T-helper 17 cell (primary cell): ENCODE data around the gene DNAJC17. TPM values are rescaled to one million over a fixed set of nuclear protein-coding genes. Genes with fewer than 3 reads are reported as not detected.

Experiments
- ATAC-seq: fragments of 150-1000 bp; cut with Tn5 transposase; 2 replicates; pipeline ENCODE4 v1.10.0; 2021; ENCODE audit warnings: mild to moderate bottlenecking, moderate library complexity
- DNase-seq, 3 donors: peaks; one replicate each; pipeline versions ENCODE4 v3.0.0 to v3.0.0-alpha.2; 2020 to 2021
- H3K9me3 ChIP-seq: one replicate; pipeline ENCODE4 v1.7.0; 2013; ENCODE audit warnings: low read length, mild to moderate bottlenecking; ENCODE audit not compliant: control insufficient read depth, poor library complexity, severe bottlenecking
- H3K27ac Mint-ChIP-seq: one replicate; pipeline ENCODE4 v1.8.0; 2022; ENCODE audit warnings: mild to moderate bottlenecking, moderate library complexity, mixed read lengths
- H3K27me3 Mint-ChIP-seq: one replicate; pipeline ENCODE4 v1.8.0; 2022; ENCODE audit warnings: mixed read lengths
- H3K36me3 Mint-ChIP-seq: one replicate; pipeline ENCODE4 v1.8.0; 2022; ENCODE audit warnings: low read depth, mixed read lengths
- H3K4me1 Mint-ChIP-seq: one replicate; pipeline ENCODE4 v1.8.0; 2022; ENCODE audit warnings: mild to moderate bottlenecking, mixed read lengths
- H3K4me3 Mint-ChIP-seq: one replicate; pipeline ENCODE4 v1.8.0; 2022; ENCODE audit warnings: mild to moderate bottlenecking, moderate library complexity, mixed read lengths
- total RNA-seq, 4 donors: library from RNA in 2 of 4; stranded (reverse) in 2 of 4; gene quantifications; one replicate each; pipeline ENCODE4 v1.2.3 and lab custom pipeline; 2022 to 2026

The DNAJC17 gene
- total RNA-seq, 2 donors from 2014 or later, result 24.1 to 27.7 TPM

DNA sequence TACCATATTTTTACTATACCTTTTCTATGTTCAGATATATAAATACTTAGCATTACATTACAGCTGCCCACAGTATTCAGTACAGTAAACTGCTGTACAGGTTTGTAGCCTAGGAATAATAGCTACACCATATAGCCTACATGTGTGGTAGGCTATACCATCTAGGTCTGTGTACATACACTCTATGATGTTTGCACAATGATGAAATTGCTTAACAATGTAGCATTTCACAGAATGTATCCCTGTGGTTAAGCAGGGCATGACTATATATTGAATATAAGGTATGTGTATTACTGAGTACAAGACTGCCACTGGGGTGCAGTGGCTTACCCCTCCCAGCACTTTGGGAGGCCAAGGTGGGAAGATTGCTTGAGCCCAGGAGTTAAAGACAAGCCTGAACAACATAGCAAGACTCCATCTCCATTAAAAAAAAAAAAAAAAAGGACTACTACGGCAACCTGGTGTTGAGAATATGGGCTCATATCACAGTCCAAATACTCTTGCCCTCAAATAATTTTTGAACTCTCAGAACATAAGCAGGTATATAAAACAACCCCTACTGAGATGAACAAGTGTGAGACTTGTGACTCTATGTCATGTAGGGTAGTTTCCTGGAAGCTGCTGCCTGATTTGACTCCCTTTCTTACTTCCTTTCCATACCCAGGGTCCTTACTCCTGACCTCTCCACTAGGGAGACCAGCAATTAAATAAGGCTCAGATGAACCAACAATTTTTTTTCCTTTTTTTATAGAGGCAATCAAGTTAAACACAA is 16.5 kb upstream of the DNAJC17 start:
- ATAC-seq (no peak), DNase-seq (no peak)
- H3K36me3 Mint-ChIP-seq, result no peaks in the 10 kb centered on the region
- H3K9me3 ChIP-seq, result no peaks in the 10 kb centered on the region
- H3K4me1 Mint-ChIP-seq, result no peaks in the 10 kb centered on the region
- no peak overlapping the region for H3K4me3 Mint-ChIP-seq
- H3K27me3 Mint-ChIP-seq, result peaks cover 4% of the 10 kb centered on the region
- H3K27ac Mint-ChIP-seq, result no peak overlapping the region

DNA sequence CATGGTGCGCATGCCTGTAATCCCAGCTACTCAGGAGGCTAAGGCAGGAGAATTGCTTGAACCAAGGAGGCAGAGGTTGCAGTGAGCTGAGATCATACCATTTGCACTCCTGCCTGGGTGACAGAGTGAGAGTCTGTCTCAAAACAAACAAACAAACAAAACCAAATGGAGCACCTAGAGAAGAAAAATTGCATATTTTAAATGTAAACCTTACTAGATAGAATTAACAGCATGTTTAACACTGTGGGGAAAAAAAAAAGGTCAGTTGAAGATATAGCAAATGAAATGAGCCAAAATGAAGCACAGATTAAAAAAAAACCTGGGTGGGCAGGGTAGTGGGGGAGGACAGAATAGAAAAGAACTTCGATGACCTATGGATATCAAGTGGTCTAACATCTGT is 13.9 kb upstream of the DNAJC17 start:
- H3K9me3 ChIP-seq, result no peaks in the 10 kb centered on the region
- Mint-ChIP-seq H3K4me3 (no peak overlapping the region), H3K4me1 (no peaks in the 10 kb centered on the region), H3K27me3 (no peaks in the 10 kb centered on the region), H3K36me3 (no peaks in the 10 kb centered on the region), H3K27ac (no peak overlapping the region)
- ATAC-seq (no peak), DNase-seq (no peak)

DNA sequence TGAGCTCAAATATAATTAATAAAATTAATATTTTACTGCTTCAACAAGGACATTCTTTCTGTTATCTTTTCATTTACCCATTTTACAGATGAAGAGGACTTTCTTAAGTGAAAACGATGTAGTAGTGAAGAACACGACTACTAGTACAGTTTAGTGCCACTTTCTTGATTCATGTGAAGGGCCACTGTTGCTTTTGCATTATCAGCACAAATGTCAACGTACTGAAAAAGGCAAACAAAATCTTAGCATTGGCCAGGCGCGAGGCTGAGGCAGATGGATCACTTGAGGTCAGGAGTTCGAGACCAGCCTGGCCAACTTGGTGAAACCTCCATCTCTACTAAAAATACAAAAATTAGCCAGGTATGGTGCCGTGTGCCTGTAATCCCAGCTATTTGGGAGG is 11.8 kb upstream of the DNAJC17 start:
- Mint-ChIP-seq H3K4me1 (no peaks in the 10 kb centered on the region), H3K4me3 (no peak overlapping the region), H3K36me3 (peaks cover 6% of the 10 kb centered on the region), H3K27ac (no peak overlapping the region), H3K27me3 (no peaks in the 10 kb centered on the region)
- no peaks in the 10 kb centered on the region for H3K9me3 ChIP-seq
- DNase-seq, result no peak
- no peak for ATAC-seq

DNA sequence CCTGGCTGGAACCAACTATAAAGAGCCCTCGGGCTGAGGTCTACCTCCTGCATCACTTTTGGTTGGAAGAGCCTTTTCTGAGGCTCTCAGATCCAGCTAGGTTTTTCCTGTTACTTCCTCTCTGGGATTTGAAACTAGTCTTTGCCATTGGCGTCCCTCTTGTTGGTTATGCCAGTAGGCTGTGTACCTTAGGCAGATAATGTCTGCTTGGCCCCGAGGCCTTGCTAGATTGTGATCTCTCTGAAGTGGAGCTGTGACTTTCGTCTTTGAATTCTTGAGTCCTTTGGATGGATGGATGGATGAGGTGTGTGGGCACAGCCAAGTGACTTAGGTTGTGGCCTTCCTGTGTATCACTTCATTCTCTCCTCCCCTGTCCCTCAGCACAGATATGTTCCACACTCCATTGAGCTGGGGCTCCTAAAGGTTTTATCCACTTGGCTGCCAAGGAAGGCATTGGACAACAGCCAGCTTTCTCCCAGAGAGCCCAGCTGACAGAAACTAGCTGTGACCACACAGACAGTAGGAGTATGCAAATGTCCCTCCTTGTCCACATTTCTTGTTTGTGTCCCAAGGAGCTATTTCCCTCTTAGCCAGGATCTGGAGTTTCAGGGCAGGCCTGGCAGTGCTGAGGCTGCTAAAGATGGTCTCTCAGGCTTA is 7.9 kb upstream of the DNAJC17 start:
- Mint-ChIP-seq H3K4me1 (no peaks in the 10 kb centered on the region), H3K4me3 (peak overlapping the region; percentile 5), H3K27me3 (no peaks in the 10 kb centered on the region), H3K36me3 (peaks cover 6% of the 10 kb centered on the region), H3K27ac (no peak overlapping the region)
- H3K9me3 ChIP-seq, result no peaks in the 10 kb centered on the region
- DNase-seq (no peak), ATAC-seq (no peak)

DNA sequence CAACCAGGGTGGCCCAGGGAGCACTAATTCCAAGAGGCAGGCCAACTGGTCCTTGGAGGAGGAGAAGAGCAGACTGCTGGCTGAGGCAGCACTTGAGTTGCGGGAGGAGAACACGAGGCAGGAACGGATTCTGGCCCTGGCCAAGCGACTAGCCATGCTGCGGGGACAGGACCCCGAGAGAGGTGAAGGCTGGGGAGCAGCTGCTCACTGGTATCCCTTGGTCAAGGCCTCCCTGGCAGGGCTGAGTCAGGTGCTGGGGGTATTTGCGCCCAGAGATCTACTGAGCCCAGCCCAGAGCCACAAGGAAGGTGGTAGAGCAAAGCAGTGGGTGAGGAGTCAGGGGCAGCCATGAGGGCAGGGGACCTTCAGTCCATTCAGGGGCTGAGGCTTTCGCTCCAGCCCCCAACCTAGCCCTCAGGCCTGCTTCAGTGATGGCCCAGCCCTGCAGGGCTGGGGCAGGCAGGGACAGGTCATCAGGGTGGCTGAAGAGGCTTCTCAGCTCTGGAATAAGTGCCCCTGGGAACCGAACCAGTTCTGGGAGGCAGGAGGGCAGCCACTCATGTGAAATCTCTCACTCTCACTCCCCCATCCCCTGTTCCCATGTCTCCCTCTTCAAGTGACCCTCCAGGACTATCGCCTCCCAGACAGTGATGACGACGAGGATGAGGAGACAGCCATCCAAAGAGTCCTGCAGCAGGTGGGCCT is 5.6 kb upstream of the DNAJC17 start:
- ATAC-seq, result no peak
- Mint-ChIP-seq H3K36me3 (peaks cover 6% of the 10 kb centered on the region), H3K4me1 (peaks cover 3% of the 10 kb centered on the region), H3K27ac (no peak overlapping the region), H3K27me3 (no peaks in the 10 kb centered on the region), H3K4me3 (no peak overlapping the region)
- H3K9me3 ChIP-seq, result no peaks in the 10 kb centered on the region
- DNase-seq, result no peak

DNA sequence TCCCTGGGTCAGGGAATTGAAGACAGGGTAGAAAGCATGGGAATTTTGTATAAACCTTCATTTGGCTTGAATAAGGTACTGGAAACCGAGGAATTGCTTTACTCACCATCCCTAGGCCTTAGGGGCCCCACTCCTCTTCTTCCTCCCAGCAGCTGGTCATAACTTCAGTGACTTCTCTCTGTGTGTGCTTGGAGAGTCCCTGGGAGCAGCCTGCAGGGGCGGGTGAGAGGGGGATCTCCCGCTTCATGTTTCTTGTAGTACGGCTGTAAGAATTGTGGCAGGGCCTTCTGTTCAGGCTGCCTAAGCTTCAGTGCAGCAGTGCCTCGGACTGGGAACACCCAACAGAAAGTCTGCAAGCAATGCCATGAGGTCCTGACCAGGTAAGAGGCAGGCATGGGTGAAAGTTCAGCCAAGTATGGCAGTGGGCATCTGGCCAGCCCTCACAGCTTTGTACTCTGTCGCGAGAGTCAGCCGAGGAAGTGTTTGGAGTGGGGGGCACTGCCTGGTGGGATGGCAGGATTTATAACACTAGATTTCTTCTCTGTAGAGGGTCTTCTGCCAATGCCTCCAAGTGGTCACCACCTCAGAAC is 1.7 kb upstream of the DNAJC17 start:
- no peaks in the 10 kb centered on the region for H3K36me3 Mint-ChIP-seq
- ATAC-seq (no peak), DNase-seq (no peak)
- no peaks in the 10 kb centered on the region for H3K9me3 ChIP-seq
- H3K27me3 Mint-ChIP-seq, result no peaks in the 10 kb centered on the region
- peaks cover 11% of the 10 kb centered on the region for H3K4me1 Mint-ChIP-seq
- H3K4me3 Mint-ChIP-seq, result peak overlapping the region; percentile 99
- H3K27ac Mint-ChIP-seq, result no peak overlapping the region

DNA sequence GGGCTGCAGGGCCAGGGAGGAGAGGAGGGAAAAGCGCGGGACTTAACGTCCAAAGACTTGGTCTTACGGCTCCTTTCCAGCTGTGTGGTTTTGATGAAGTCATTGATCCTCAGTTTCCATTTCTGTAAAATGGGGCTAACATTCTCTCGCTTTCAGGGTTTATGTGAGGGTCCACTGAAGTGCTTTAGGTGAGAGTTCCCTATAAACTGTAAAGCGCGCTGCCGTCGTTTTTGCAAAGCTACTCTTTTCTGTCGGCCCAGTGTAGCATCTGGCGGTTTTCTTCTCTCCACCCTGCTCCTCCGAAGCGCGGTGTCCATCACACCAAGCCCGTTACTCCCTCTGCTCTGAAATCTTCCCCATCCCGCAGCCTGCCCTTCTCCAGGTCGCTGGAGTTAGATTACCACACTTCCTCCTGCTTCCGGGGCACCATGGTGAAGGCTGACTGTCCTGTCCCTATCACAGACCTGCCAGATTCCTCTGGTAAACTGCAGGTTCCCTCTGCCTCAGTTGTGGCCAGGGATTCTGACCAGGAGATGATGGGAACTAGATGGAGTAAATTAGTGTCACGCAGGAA is 702 bp upstream of the DNAJC17 start:
- ATAC-seq (no peak), DNase-seq (no peak)
- H3K9me3 ChIP-seq, result no peaks in the 10 kb centered on the region
- peak overlapping the region; percentile 99 for H3K4me3 Mint-ChIP-seq
- peak overlapping the region; percentile 95 for H3K27ac Mint-ChIP-seq
- H3K36me3 Mint-ChIP-seq, result no peaks in the 10 kb centered on the region
- H3K4me1 Mint-ChIP-seq, result peaks cover 17% of the 10 kb centered on the region
- H3K27me3 Mint-ChIP-seq, result no peaks in the 10 kb centered on the region

DNA sequence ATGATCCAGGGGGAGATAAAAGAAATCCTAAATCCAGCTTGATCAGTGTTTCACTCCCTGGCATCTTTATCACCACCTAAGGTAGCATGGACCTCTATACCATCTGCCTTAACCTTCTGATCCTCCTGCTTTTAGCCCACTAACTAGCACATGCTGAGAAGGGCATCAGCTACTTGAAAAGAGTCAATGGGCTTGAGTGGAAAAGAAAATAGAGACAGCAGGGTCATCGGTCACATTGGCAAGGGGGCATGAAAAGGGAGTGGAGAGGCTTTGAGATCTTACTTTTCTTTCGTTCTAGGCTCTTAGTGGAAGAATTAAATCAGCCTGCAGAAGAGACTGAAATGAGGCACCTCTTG is 623 bp downstream of the DNAJC17 start:
- peaks cover 23% of the 10 kb centered on the region for H3K4me1 Mint-ChIP-seq
- no peak for DNase-seq
- no peak for ATAC-seq
- no peaks in the 10 kb centered on the region for H3K27me3 Mint-ChIP-seq
- H3K9me3 ChIP-seq, result no peaks in the 10 kb centered on the region
- H3K27ac Mint-ChIP-seq, result peak overlapping the region; percentile 95
- H3K36me3 Mint-ChIP-seq, result peaks cover 3% of the 10 kb centered on the region
- H3K4me3 Mint-ChIP-seq, result peak overlapping the region; percentile 99

DNA sequence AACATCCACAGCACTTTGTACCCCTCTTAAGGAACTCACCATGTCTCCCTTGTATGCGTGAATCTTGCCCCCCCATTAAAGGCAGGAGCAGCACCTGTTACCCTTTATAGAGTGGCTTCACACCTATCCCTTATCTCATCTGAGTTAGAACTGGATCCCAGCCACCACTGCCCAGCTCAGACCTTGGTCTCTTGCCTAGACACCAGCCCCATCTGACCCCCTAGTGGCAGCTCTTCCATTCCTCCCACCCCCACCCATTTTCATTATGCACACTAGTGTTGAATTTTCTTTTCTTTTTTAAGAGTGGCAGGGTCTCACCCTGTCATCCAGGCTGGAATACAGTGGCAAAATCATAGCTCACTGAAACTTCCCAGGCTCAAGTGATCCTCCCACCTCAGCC is 3.6 kb downstream of the DNAJC17 start:
- Mint-ChIP-seq H3K4me1 (peaks cover 27% of the 10 kb centered on the region), H3K4me3 (no peak overlapping the region), H3K27ac (no peak overlapping the region), H3K36me3 (peaks cover 3% of the 10 kb centered on the region), H3K27me3 (no peaks in the 10 kb centered on the region)
- DNase-seq, result no peak
- ATAC-seq, result no peak
- no peaks in the 10 kb centered on the region for H3K9me3 ChIP-seq

DNA sequence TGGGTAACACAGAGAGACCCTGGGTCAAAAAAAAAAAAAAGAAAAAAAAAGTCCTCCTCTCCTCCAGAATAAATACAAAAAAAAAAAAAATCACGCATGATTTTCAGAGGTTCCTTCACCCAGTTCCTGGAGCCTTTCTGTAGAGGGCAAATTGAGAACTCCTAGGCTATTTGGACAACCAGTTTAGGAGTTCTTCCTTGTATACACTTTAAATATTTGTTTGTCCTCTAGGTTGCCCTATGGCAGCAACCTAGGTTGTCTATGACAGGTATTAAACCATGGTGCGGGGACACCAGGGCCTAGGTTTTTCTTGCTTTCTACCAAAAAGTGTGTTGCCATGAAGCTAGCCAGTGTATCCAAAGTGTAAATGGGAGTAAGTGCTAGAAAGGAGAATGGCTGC is 4.2 kb downstream of the DNAJC17 start:
- DNase-seq (no peak), ATAC-seq (no peak)
- H3K27me3 Mint-ChIP-seq, result no peaks in the 10 kb centered on the region
- no peak overlapping the region for H3K4me3 Mint-ChIP-seq
- no peaks in the 10 kb centered on the region for H3K9me3 ChIP-seq
- H3K4me1 Mint-ChIP-seq, result peaks cover 30% of the 10 kb centered on the region
- peaks cover 7% of the 10 kb centered on the region for H3K36me3 Mint-ChIP-seq
- no peak overlapping the region for H3K27ac Mint-ChIP-seq

DNA sequence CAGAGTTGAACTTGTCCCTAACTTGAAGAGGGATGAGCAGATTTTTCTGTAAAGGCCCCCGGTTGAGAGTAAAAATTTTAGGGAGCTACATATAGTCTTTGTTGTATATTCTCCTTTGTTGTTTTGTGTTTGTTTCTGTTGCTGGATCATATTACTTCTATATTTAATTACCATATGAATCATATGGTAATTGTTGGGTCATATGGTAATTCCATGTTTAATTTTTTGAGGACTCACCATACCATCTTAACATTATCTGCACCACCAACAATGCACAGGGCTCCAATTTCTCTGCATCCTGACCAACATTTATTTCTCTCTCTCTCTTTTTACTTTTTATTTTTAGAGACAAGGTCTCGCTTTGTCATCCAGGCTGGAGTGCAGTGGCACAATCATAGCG is 7.8 kb downstream of the DNAJC17 start:
- H3K27ac Mint-ChIP-seq, result no peak overlapping the region
- peaks cover 34% of the 10 kb centered on the region for H3K4me1 Mint-ChIP-seq
- peaks cover 7% of the 10 kb centered on the region for H3K36me3 Mint-ChIP-seq
- no peaks in the 10 kb centered on the region for H3K27me3 Mint-ChIP-seq
- no peaks in the 10 kb centered on the region for H3K9me3 ChIP-seq
- ATAC-seq (no peak), DNase-seq (no peak)
- H3K4me3 Mint-ChIP-seq, result no peak overlapping the region

DNA sequence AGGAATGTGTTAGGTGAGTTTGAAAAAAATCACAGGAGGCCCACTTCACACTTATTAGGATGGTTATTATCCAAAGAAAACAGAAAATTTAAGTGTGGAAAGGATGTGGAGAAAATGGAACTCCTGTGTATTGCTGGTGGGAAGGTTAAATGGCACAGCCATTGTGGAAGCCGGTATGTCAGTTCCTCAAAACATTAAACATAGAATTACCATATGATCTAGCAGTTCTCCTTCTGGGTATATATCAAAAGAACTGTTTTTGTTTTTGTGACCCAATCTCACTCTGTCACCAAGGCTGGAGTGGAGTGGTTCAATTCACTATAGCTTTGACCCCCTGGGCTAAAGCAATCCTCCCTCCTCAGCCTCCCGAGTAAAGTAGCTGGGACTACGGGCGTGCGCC is 10.8 kb downstream of the DNAJC17 start:
- ATAC-seq (no peak), DNase-seq (no peak)
- Mint-ChIP-seq H3K4me1 (peaks cover 30% of the 10 kb centered on the region), H3K4me3 (no peak overlapping the region), H3K27me3 (no peaks in the 10 kb centered on the region), H3K36me3 (peaks cover 3% of the 10 kb centered on the region), H3K27ac (no peak overlapping the region)
- H3K9me3 ChIP-seq, result no peaks in the 10 kb centered on the region

DNA sequence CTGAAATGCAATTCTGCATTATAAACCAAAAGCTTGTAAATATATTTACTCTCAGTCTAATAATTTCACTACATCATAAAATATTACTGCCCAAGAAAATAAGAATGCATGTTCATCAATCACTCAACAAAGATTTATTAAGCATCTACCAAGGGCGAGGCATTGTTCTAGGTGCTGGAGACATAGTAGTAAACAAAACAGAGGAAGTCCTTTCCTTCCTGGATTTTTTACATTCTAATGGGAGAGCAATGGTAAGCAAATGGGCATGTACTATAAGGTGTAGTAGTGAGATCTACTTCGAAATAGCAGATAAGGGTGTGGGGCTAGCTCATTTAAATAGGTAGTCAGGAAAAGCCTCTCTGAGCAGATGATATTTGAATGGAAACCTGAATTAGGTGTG is 11.2 kb downstream of the DNAJC17 start:
- DNase-seq (no peak), ATAC-seq (no peak)
- no peaks in the 10 kb centered on the region for H3K9me3 ChIP-seq
- H3K4me3 Mint-ChIP-seq, result no peak overlapping the region
- peak overlapping the region; percentile 67 for H3K27ac Mint-ChIP-seq
- H3K36me3 Mint-ChIP-seq, result peaks cover 3% of the 10 kb centered on the region
- peaks cover 29% of the 10 kb centered on the region for H3K4me1 Mint-ChIP-seq
- no peaks in the 10 kb centered on the region for H3K27me3 Mint-ChIP-seq
